Ishikawa (cell line): Measurements from ENCODE around the gene ZNF280C.

ENCODE experiments used
- CEBPB ChIP-seq: IDR thresholded peaks from 2 replicates; pipeline ENCODE4 v1.6.1; 2012
- CREB1 ChIP-seq: IDR thresholded peaks from 2 replicates; pipeline ENCODE4 v1.6.1; 2012; ENCODE audit warnings: low read depth
- EGR1 ChIP-seq: IDR thresholded peaks from 2 replicates; pipeline ENCODE4 v1.6.1; 2012
- EP300 ChIP-seq: IDR thresholded peaks from 2 replicates; pipeline ENCODE4 v1.6.1; 2012; ENCODE audit warnings: borderline replicate concordance
- FOXM1 ChIP-seq: IDR thresholded peaks from 2 replicates; pipeline ENCODE4 v1.6.1; 2012; ENCODE audit warnings: low read depth, borderline replicate concordance
- MAX ChIP-seq: IDR thresholded peaks from 2 replicates; pipeline ENCODE4 v1.6.1; 2012
- RAD21 ChIP-seq: IDR thresholded peaks from 2 replicates; pipeline ENCODE4 v1.6.1; 2012; ENCODE audit warnings: low read depth
- REST ChIP-seq: IDR thresholded peaks from 2 replicates; pipeline ENCODE4 v1.6.1; 2012; ENCODE audit warnings: low read depth, mild to moderate bottlenecking
- TAF1 ChIP-seq: IDR thresholded peaks from 2 replicates; pipeline ENCODE4 v1.6.1; 2012; ENCODE audit warnings: low read depth, mild to moderate bottlenecking
- TCF12 ChIP-seq: IDR thresholded peaks from 2 replicates; pipeline ENCODE4 v1.6.1; 2012; ENCODE audit warnings: low read depth
- TEAD4 ChIP-seq: IDR thresholded peaks from 2 replicates; pipeline ENCODE4 v1.6.1; 2012
- USF1 ChIP-seq: IDR thresholded peaks from 2 replicates; pipeline ENCODE4 v1.6.1; 2012
- YY1 ChIP-seq: IDR thresholded peaks from 2 replicates; pipeline ENCODE4 v1.6.1; 2012; ENCODE audit warnings: low read depth
- ZBTB7A ChIP-seq: IDR thresholded peaks from 2 replicates; pipeline ENCODE4 v1.6.1; 2012; ENCODE audit warnings: low read depth

Gene ZNF280C

GRCh38 chrX:130285069-130285620, 16.4 kb upstream of the ZNF280C start:
- TF ChIP-seq REST = no peak
- no peak for TF ChIP-seq CEBPB
- TF ChIP-seq TAF1 = no peak
- no peak for TF ChIP-seq USF1
- TF ChIP-seq ZBTB7A = no peak
- no peak for TF ChIP-seq MAX
- TF ChIP-seq FOXM1 = no peak
- no peak for TF ChIP-seq YY1
- TF ChIP-seq TCF12 = no peak

GRCh38 chrX:130282151-130282550, 13.5 kb upstream of the ZNF280C start:
- no peak for TF ChIP-seq TAF1
- no peak for TF ChIP-seq REST
- no peak for TF ChIP-seq YY1

- TF ChIP-seq USF1 (no peak), TAF1 (no peak), ZBTB7A (no peak)
Measured at GRCh38 chrX:130280901-130281300, 12.2 kb upstream of the ZNF280C start.

- TF ChIP-seq ZBTB7A (no peak), RAD21 (no peak), FOXM1 (no peak), TEAD4 (no peak), MAX (no peak), REST (no peak), YY1 (no peak), CEBPB (no peak)
Measured at GRCh38 chrX:130267956-130268448, 697 bp downstream of the ZNF280C start.

- TF ChIP-seq ZBTB7A (no peak), YY1 (no peak), EP300 (no peak), RAD21 (no peak), TEAD4 (no peak), TCF12 (no peak), MAX (no peak), TAF1 (no peak), EGR1 (no peak), CREB1 (no peak), FOXM1 (no peak), CEBPB (no peak), REST (no peak), USF1 (no peak)
Measured at GRCh38 chrX:130264573-130264972, 4.1 kb downstream of the ZNF280C start.
